Activated CD4-positive, alpha-beta T cell treated with anti-CD3 and anti-CD28 coated beads, Interleukin-2, amount 10 ng/mL, durations not matched to agents 24 days and 14 days (primary cell): Measurements from ENCODE around the gene UTP15. TPM values are rescaled to one million over a fixed set of nuclear protein-coding genes. Genes with fewer than 3 reads are reported as not detected.
A peak's percentile ranks its signal among the peaks of the same experiment; 100 is the strongest.

Experiments
- DNase-seq: peaks from one replicate; pipeline ENCODE4 v3.0.0; 2022
- H3K27ac Mint-ChIP-seq: one replicate; pipeline ENCODE4 v1.8.0; 2022; ENCODE audit warnings: mild to moderate bottlenecking, mixed read lengths
- H3K27me3 Mint-ChIP-seq: one replicate; pipeline ENCODE4 v1.8.0; 2022; ENCODE audit warnings: mixed read lengths
- H3K36me3 Mint-ChIP-seq: one replicate; pipeline ENCODE4 v1.8.0; 2022; ENCODE audit warnings: low read depth, mild to moderate bottlenecking, mixed read lengths
- H3K4me1 Mint-ChIP-seq: one replicate; pipeline ENCODE4 v1.8.0; 2021; ENCODE audit warnings: mixed read lengths
- H3K4me3 Mint-ChIP-seq: one replicate; pipeline ENCODE4 v1.8.0; 2022; ENCODE audit warnings: mild to moderate bottlenecking, moderate library complexity, mixed read lengths
- H3K9me3 Mint-ChIP-seq: one replicate; pipeline ENCODE4 v1.8.0; 2021; ENCODE audit warnings: mixed read lengths
- intact Hi-C: fragments of 100-400 bp; cut with micrococcal nuclease; formaldehyde crosslinking; loops from one replicate; pipeline ENCODE4 v1.15.1; 2023
- total RNA-seq: library from RNA; stranded (reverse); gene quantifications from 2 replicates; pipeline ENCODE4 v1.2.3, GENCODE V29; 2022

UTP15 gene
- total RNA-seq, 1 donor from 2014 or later = 59.3 TPM

DNA sequence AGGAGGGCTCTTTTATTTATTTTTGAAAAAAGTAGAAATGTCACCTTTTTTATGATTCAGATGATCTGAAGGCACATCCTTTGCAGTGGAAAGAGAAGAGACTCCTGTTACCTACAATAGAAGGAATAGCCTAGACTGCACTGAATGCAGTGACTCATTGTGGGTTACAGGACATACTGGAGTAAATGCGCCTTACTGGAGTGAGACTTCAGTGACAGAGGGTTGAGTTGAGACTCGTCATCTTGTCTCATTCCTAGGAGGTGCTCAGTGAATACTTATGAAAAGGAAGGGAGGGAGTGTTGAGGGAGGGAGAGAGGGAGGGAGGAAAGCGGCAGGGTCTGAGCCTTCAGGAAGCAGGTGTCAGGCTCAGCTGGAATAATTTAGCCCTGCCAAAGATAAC, 25.4 kb upstream of the UTP15 start:
- Mint-ChIP-seq H3K4me3 (no peak overlapping the region), H3K27ac (no peak overlapping the region), H3K36me3 (no peaks in the 10 kb centered on the region), H3K27me3 (peaks cover 10% of the 10 kb centered on the region), H3K4me1 (peaks cover 11% of the 10 kb centered on the region), H3K9me3 (no peaks in the 10 kb centered on the region)
- intact Hi-C loops = no loop called here
- peak; percentile 30 for DNase-seq

DNA sequence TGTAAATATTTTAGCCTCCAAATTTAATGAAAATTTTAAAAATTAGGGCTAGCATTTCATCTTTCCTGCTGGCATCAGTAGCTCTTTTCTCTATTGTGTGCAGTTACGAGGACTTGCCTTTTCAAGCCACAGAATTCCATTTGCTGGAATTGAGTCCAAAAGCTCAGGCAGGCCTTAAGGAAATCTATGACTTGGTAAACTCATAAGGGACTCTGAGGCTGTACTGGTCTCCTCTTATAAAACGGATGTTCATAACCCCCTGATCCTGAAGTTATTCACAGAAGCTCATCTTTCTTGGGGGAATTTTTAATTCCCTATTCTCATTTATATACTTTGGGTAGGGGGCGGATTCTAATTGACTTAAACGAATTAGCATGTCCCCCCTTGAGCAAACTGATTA, 23.5 kb upstream of the UTP15 start:
- H3K4me3 Mint-ChIP-seq = no peak overlapping the region
- H3K27ac Mint-ChIP-seq = no peak overlapping the region
- intact Hi-C loops = no loop called here

DNA sequence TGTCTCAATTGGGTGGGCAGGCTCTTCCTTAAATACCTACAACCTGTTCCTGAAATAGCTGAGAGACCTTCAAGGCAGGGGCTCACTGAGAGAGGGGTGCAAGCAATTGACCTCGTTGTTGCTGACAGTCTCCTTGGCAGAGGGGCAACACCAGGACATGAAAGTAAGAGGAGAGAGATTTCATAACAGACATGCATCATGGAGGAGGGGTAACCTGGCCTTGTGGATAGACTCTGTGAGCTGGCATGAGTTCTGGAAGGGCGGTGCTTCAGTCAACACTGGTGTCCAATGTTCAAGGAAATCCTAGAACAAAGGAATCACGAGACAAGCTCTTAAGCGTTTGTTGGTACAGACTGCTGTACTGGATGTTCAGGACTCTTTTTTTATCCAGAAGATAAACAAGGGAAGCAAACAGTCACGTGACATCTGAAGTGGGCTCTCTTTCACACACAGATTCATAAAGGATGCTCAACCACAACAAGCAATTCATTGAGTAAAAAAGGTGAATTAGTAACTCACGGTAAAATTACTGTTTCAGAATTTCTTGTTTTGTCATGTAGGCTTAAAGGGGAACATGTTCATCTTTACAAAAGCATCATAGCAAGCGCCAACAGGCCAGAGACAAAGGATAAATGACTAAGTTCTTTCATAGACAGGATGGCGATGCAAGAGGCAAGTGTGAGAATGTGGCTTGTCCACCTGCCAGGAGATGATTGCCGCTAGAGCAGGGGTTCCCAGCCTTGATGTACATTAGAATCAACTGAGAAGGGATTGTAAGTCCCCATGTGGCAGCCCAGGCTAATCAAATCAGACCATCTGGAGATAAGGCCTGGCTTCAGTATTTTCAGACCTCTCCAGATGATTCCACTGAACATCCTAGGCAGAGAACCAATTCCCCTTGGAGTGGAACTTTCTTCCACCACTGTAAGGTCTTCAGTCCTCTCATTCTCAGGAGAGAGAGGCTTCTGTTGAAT, 20.8 kb upstream of the UTP15 start:
- intact Hi-C loops = no loop called here
- no peaks in the 10 kb centered on the region for H3K9me3 Mint-ChIP-seq
- H3K27me3 Mint-ChIP-seq = peaks cover 13% of the 10 kb centered on the region
- no peak overlapping the region for H3K27ac Mint-ChIP-seq
- DNase-seq = peak; percentile 45
- no peaks in the 10 kb centered on the region for H3K36me3 Mint-ChIP-seq
- H3K4me1 Mint-ChIP-seq = peaks cover 11% of the 10 kb centered on the region
- no peak overlapping the region for H3K4me3 Mint-ChIP-seq

More for the DNA sequence above, 23.5 kb upstream of the UTP15 start:
- H3K36me3 Mint-ChIP-seq = no peaks in the 10 kb centered on the region
- peaks cover 11% of the 10 kb centered on the region for H3K4me1 Mint-ChIP-seq
- DNase-seq = no peak
- H3K9me3 Mint-ChIP-seq = no peaks in the 10 kb centered on the region
- peaks cover 8% of the 10 kb centered on the region for H3K27me3 Mint-ChIP-seq

DNA sequence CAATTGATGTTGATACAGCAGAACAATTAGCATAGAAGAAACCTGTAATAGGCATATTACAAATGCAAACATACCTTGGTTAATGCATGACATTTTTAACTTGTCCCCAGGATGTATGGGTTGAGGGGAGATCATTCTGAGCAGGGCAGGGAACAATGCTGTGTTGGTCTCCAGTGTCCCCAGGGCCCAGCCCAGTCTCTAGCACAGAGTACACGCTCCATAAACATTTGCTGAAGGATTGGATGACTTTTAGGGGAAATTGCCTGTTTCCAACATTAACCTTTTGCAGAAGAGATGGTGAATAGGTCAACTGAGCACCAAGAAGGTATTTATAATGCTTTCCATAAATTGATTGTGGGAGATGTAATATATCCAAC, 20.2 kb upstream of the UTP15 start:
- peak; percentile 34 for DNase-seq
- Mint-ChIP-seq H3K4me3 (no peak overlapping the region), H3K27ac (no peak overlapping the region), H3K36me3 (no peaks in the 10 kb centered on the region), H3K4me1 (peaks cover 6% of the 10 kb centered on the region), H3K9me3 (no peaks in the 10 kb centered on the region), H3K27me3 (peaks cover 13% of the 10 kb centered on the region)
- intact Hi-C loops = no loop called here

DNA sequence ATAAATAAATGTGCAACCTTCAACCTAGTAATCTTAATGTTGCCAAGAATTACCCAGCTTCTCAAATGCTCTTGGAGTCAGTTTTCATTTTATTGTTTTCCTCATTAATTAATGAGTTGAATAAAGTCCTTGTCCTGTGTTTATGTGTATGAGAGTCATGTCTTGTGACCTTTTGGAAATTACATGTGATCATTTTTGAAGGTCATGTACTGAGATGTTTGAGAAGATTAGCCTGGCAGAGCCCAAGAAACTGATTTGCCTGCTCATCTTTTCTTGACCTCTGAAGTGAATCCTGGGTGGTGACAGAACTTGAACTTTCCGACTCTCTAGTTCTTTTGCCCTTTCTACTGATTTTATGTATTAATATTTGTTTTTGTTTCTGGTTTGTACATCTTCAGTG, 15.5 kb upstream of the UTP15 start:
- Mint-ChIP-seq H3K9me3 (no peaks in the 10 kb centered on the region), H3K27me3 (peaks cover 8% of the 10 kb centered on the region), H3K4me3 (no peak overlapping the region), H3K27ac (no peak overlapping the region), H3K36me3 (peaks cover 13% of the 10 kb centered on the region), H3K4me1 (no peaks in the 10 kb centered on the region)
- no peak for DNase-seq
- intact Hi-C loops = no loop called here

DNA sequence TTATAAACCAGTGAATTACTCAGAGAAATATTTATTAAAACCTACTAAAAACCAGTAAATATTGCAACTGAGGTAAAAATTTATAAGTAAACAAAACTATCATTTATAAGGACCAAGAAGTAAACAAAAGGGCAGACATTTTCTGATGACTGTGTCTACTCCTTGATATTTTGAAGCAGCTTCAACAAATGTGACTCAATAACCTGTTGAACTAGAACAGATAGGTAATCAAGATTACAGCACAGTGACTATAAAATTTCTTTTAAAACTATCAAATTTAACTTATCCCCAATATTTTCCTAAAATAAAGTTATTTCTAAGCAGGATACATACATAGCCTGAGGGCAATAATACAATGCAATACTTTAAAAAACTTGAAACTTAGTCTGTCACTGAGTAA, 12.9 kb upstream of the UTP15 start:
- Mint-ChIP-seq H3K4me1 (no peaks in the 10 kb centered on the region), H3K27ac (no peak overlapping the region), H3K27me3 (peaks cover 5% of the 10 kb centered on the region), H3K36me3 (peaks cover 22% of the 10 kb centered on the region), H3K9me3 (no peaks in the 10 kb centered on the region), H3K4me3 (no peak overlapping the region)
- no peak for DNase-seq
- intact Hi-C loops = no loop called here

DNA sequence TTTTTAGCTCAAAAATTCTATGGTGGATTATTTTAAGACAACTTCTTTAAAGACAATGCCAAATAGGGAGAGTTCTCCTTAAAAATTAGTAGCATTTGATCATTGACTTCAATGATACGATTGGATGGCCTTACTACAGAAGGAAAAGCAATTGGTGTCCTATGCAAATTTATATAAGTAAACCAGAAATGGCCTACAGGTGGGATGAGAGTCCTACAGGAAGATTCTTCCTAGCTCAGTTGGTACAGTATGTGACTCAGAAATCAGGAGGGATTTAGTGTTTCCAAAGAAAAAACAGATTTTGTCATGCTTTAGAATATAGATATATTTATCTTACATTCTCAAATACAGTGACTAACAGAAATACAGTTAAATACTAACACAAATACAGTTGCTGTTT, 6.6 kb upstream of the UTP15 start:
- Mint-ChIP-seq H3K4me1 (peaks cover 12% of the 10 kb centered on the region), H3K27ac (no peak overlapping the region)
- intact Hi-C loops = no loop called here

DNA sequence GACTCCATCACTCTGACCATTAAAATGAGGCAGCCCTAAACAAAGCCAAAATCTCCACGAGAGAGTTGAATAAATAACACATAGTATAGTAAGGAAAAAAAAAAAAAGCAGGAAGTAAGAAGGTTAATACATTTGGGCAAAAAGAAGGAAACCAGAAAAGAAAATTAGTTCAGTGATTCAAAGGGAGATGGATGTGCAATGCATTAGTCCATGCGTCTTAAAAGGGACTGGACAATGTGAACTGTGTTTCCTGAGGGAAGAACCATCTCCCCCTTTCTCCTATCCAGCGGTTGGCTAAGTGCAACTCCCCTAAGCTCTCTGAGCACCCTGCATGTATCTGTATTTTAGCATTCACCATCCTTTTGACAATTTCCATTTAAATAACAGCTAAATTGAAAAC, 1.5 kb upstream of the UTP15 start:
- DNase-seq = no peak
- Mint-ChIP-seq H3K9me3 (no peaks in the 10 kb centered on the region), H3K4me3 (peak overlapping the region; percentile 100), H3K27ac (peak overlapping the region; percentile 100), H3K36me3 (peaks cover 22% of the 10 kb centered on the region), H3K4me1 (peaks cover 33% of the 10 kb centered on the region), H3K27me3 (peaks cover 2% of the 10 kb centered on the region)
- intact Hi-C loops = loop anchor here (2.0 to 10.0 kb wide), 4 partner anchors 1081 to 1977 kb away; partner anchors contain the start of genes ANKRD31, ENC1, GFM2 and MCCC2

More for the DNA sequence above, 6.6 kb upstream of the UTP15 start:
- H3K9me3 Mint-ChIP-seq = no peaks in the 10 kb centered on the region
- no peak for DNase-seq
- H3K4me3 Mint-ChIP-seq = no peak overlapping the region
- H3K36me3 Mint-ChIP-seq = peaks cover 38% of the 10 kb centered on the region
- H3K27me3 Mint-ChIP-seq = no peaks in the 10 kb centered on the region

DNA sequence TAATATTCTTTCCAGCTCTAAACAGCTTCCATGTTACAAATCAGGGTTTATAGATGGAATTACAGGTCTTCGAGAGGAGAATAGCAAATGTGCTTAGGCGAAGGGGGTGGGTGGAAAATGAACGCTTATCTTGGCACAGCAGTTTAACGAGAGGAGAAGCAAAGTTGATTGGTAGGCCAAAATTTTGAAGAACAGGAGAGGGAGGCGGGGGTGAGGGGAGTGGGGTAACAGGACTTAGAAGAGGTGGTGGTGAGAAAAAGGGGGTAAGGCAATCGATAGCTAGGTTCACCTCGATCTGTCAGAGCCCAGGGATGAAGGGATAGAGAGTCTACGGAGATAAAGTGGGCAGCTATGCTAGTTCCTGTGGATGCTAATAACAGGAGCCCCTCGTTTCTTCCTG, 868 bp upstream of the UTP15 start:
- Mint-ChIP-seq H3K36me3 (peaks cover 25% of the 10 kb centered on the region), H3K27ac (peak overlapping the region; percentile 100), H3K9me3 (no peaks in the 10 kb centered on the region), H3K4me3 (peak overlapping the region; percentile 100), H3K27me3 (peaks cover 2% of the 10 kb centered on the region), H3K4me1 (peaks cover 33% of the 10 kb centered on the region)
- intact Hi-C loops = loop anchor here (1.0 to 10.0 kb wide), 8 partner anchors 45 to 1978 kb away; partner anchors contain the start of genes ANKRD31, BTF3, ENC1 and GFM2
- peak; percentile 72 for DNase-seq

DNA sequence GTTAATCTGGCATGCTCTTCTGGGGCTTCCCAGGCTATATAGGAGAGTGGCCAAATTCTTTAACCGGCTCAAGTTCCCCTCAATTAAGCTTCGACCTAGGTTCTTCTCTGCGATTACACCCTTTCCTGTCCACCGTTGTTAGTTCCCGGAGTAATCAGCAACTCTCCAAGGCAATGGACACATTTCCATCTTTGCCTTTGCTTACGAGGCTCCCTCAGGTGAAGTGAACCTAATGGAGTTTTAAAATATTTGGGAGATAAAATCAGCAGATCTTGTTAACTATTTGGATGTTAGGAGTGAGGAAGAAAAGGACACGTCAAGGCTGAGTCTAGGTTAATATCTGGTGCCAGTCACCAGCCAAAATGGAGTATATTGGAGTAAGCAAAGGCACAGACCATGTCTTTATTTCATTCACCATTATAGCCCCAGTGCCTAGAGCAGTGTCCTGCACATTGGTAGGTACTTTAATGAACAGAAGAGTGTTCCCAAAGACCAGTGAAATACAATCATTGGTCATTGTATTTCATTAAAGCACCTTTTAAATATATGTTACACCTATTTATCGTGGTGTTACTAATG, 515 bp downstream of the UTP15 start:
- no peaks in the 10 kb centered on the region for H3K9me3 Mint-ChIP-seq
- H3K36me3 Mint-ChIP-seq = peaks cover 29% of the 10 kb centered on the region
- peaks cover 33% of the 10 kb centered on the region for H3K4me1 Mint-ChIP-seq
- peak overlapping the region; percentile 100 for H3K27ac Mint-ChIP-seq
- peak overlapping the region; percentile 100 for H3K4me3 Mint-ChIP-seq
- peak; percentile 61 for DNase-seq
- peaks cover 2% of the 10 kb centered on the region for H3K27me3 Mint-ChIP-seq
- intact Hi-C loops = loop anchor here (1.0 to 10.0 kb wide), 8 partner anchors 47 to 1979 kb away; partner anchors contain the start of genes ANKRD31, BTF3, ENC1 and GFM2

DNA sequence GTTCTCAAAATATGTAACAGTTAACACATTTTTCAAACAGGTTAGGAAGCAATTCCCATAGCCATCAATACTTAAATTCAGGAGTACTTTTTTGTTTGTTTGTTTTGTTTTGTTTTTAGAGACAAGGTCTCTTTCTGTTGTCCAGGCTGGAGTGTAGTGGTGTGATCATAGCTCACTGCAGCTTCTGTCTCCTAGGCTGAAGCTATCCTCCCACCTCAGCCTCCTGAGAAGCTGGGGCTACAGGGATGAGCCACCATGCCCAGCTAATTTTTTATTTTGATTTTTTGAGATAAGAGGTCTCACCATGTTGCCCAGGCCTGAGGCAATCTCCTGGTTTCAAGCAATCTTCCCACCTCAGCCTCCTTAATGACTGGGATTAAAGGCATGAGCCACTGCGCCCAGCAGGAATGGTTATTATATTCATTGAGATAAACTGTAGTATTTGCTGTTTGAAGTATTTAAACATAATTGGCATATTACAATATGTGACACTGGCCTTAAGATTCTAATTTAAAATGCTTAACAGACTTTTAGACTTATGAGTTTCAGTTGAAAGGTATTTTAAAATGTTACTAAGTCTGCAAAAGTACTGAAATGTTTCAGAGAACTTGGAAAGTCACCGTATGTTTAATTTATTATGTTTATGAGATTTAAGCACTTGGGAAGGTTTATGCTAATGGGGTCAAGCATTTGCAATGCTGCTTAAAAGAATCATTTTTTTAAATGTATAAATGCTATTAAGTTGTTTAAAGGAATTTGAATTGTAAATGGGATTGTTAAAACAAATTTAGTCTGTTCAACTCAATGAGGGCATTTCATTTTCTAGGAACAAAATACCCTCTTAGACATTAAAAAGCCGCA, 17.0 kb downstream of the UTP15 start:
- H3K9me3 Mint-ChIP-seq = no peaks in the 10 kb centered on the region
- no peak overlapping the region for H3K4me3 Mint-ChIP-seq
- intact Hi-C loops = no loop called here
- H3K27me3 Mint-ChIP-seq = no peaks in the 10 kb centered on the region
- DNase-seq = no peak
- H3K4me1 Mint-ChIP-seq = no peaks in the 10 kb centered on the region
- peaks cover 23% of the 10 kb centered on the region for H3K36me3 Mint-ChIP-seq
- no peak overlapping the region for H3K27ac Mint-ChIP-seq

DNA sequence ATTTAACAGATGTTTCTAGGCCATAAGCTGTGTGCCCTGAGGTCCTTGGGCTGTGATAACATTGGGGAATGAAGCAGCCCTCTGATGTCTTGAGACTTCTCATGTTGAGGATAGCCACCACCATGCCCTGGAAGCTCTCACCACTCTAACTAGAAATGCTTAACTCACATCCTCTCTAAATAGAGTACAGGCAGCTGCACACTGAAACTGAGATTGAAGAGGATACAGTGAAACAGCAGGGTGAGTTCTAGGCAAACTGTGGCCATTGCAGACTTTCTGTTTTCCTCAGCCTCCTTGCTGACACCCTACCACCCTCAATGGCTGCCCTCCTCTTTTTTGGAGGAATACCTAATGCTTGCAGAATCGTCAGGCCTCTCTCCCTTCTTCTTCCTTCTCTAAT, 22.4 kb downstream of the UTP15 start:
- H3K4me3 Mint-ChIP-seq = no peak overlapping the region
- no peaks in the 10 kb centered on the region for H3K9me3 Mint-ChIP-seq
- H3K27me3 Mint-ChIP-seq = peaks cover 2% of the 10 kb centered on the region
- no peaks in the 10 kb centered on the region for H3K4me1 Mint-ChIP-seq
- no peaks in the 10 kb centered on the region for H3K36me3 Mint-ChIP-seq
- no peak for DNase-seq
- intact Hi-C loops = no loop called here
- no peak overlapping the region for H3K27ac Mint-ChIP-seq

DNA sequence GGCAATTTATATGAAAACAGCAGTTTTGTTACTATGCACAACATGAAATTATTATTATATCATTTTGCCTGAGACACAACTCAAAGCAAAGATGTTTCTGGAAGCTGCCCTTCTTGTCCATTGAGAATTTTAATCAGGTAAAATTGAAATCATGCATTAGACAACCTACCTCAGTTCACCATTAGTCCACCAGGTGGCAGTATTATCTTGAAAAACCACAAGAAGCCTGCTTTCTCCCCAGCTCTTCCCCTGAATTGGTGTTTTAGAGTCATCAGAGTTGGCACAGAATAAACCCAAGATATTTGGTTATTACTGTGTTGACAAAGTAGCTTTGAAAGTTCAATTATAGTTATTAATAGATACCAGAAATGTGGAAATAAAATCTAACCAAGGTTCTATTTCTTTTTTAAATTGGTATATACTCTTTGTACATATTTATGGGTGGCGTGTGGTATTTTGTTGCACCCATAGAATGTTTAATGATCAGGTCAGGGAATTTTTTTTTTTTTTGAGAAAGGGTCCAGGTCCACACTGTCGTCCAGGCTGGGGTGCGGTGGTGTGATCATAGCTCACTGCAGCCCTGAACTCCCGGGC, 25.7 kb downstream of the UTP15 start:
- Mint-ChIP-seq H3K9me3 (no peaks in the 10 kb centered on the region), H3K27ac (no peak overlapping the region), H3K36me3 (no peaks in the 10 kb centered on the region), H3K27me3 (peaks cover 5% of the 10 kb centered on the region), H3K4me3 (no peak overlapping the region), H3K4me1 (no peaks in the 10 kb centered on the region)
- DNase-seq = peak; percentile 88
- intact Hi-C loops = loop anchor here (1.0 to 2.0 kb wide), 2 partner anchors 201 to 1058 kb away; no protein-coding TSS in a partner anchor
